ENCODE results near the gene RXFP1. TPM values are rescaled to one million over a fixed set of nuclear protein-coding genes. Genes with fewer than 3 reads are reported as not detected.
"Not testable (repeated sequence)": the region's sequence is repeated elsewhere in the genome, so short reads cannot be mapped to it uniquely, and the experiment has no call there.

RXFP1 gene
- total RNA-seq, 2 donors from 2014 or later, result 0.24 to 0.37 TPM

GRCh38 chr4:158656439-158656838 lies 134.8 kb downstream of the RXFP1 start:
- H3K4me3 ChIP-seq, result no peak overlapping the region
- no peaks in the 10 kb centered on the region for H3K36me3 ChIP-seq
- H3K27ac ChIP-seq, result no peak overlapping the region
- DNase-seq, result no peak
- intact Hi-C loops (cut with DNase I), result no loop called here
- no peaks in the 10 kb centered on the region for H3K27me3 ChIP-seq
- no peak overlapping the region for H3K9ac ChIP-seq (ENCODE audit: low read depth in 2 of 2, low read length in 2 of 2)
- H3K4me1 ChIP-seq, result no peaks in the 10 kb centered on the region
- TF ChIP-seq, protein P1, sequence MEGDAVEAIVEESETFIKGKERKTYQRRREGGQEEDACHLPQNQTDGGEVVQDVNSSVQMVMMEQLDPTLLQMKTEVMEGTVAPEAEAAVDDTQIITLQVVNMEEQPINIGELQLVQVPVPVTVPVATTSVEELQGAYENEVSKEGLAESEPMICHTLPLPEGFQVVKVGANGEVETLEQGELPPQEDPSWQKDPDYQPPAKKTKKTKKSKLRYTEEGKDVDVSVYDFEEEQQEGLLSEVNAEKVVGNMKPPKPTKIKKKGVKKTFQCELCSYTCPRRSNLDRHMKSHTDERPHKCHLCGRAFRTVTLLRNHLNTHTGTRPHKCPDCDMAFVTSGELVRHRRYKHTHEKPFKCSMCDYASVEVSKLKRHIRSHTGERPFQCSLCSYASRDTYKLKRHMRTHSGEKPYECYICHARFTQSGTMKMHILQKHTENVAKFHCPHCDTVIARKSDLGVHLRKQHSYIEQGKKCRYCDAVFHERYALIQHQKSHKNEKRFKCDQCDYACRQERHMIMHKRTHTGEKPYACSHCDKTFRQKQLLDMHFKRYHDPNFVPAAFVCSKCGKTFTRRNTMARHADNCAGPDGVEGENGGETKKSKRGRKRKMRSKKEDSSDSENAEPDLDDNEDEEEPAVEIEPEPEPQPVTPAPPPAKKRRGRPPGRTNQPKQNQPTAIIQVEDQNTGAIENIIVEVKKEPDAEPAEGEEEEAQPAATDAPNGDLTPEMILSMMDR (IDR thresholded peaks at IDR 0.05), result no peak
- no peaks in the 10 kb centered on the region for H3K9me3 ChIP-seq

DNA sequence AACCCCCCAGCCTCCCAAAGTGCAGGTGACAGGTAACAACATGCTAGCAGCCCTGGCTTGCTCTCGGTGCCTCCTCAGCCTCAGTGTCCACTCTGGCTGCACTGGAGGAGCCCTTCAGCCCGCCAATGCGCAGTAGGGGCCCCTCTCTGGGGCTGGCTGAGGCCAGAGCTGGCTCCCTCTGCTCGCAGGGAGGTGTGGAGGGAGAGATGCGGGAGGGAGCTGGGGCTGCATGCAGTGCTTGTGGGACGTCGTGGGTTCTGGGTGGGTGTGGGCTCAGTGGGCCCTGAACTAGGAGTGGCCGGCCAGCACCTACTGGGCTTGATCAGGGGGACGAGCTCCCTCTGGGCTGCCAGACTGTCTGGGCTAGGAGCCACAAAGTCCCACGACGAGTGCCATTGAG lies 135.6 kb downstream of the RXFP1 start:
- Histone ChIP-seq H3K4me3 (no peak overlapping the region), H3K27me3 (no peaks in the 10 kb centered on the region), H3K9ac (ENCODE audit: low read depth in 2 of 2, low read length in 2 of 2) (no peak overlapping the region), H3K27ac (no peak overlapping the region), H3K4me1 (no peaks in the 10 kb centered on the region), H3K9me3 (no peaks in the 10 kb centered on the region), H3K36me3 (no peaks in the 10 kb centered on the region)
- intact Hi-C loops (cut with DNase I), result no loop called here
- TF ChIP-seq, protein P1 (IDR thresholded peaks at IDR 0.05), result no peak
- DNase-seq, result no peak

GRCh38 chr4:158663255-158663654 lies 141.6 kb downstream of the RXFP1 start:
- H3K9ac ChIP-seq (ENCODE audit: low read depth in 2 of 2, low read length in 2 of 2); H3K4me3 ChIP-seq; H3K27ac ChIP-seq; H3K27me3 ChIP-seq; intact Hi-C loops (cut with DNase I); H3K9me3 ChIP-seq; H3K4me1 ChIP-seq; DNase-seq; H3K36me3 ChIP-seq: not testable (repeated sequence)

GRCh38 chr4:158663707-158664625 lies 142.3 kb downstream of the RXFP1 start:
- H3K9me3 ChIP-seq; H3K27ac ChIP-seq; H3K9ac ChIP-seq (ENCODE audit: low read depth in 2 of 2, low read length in 2 of 2); H3K27me3 ChIP-seq; intact Hi-C loops (cut with DNase I); H3K4me3 ChIP-seq; H3K4me1 ChIP-seq; H3K36me3 ChIP-seq; DNase-seq: not testable (repeated sequence)

- intact Hi-C loops (cut with DNase I), result no loop called here
- DNase-seq, result no peak
Observed at GRCh38 chr4:158664806-158665205, 143.1 kb downstream of the RXFP1 start.

GRCh38 chr4:158666892-158667291 lies 145.2 kb downstream of the RXFP1 start:
- H3K4me1 ChIP-seq, result peaks cover 8% of the 10 kb centered on the region
- no peak overlapping the region for H3K27ac ChIP-seq
- no peak overlapping the region for H3K9ac ChIP-seq (ENCODE audit: low read depth in 2 of 2, low read length in 2 of 2)
- H3K36me3 ChIP-seq, result no peaks in the 10 kb centered on the region
- DNase-seq, result no peak
- H3K4me3 ChIP-seq, result no peak overlapping the region
- H3K9me3 ChIP-seq, result no peaks in the 10 kb centered on the region
- intact Hi-C loops (cut with DNase I), result no loop called here
- TF ChIP-seq, protein P1 (IDR thresholded peaks at IDR 0.05), result no peak
- no peaks in the 10 kb centered on the region for H3K27me3 ChIP-seq

More at GRCh38 chr4:158664806-158665205, 143.1 kb downstream of the RXFP1 start:
- no peak overlapping the region for H3K27ac ChIP-seq
- TF ChIP-seq, protein P1 (IDR thresholded peaks at IDR 0.05), result no peak
- H3K9ac ChIP-seq (ENCODE audit: low read depth in 2 of 2, low read length in 2 of 2), result no peak overlapping the region
- no peaks in the 10 kb centered on the region for H3K36me3 ChIP-seq
- no peaks in the 10 kb centered on the region for H3K9me3 ChIP-seq
- H3K4me1 ChIP-seq, result no peaks in the 10 kb centered on the region
- H3K4me3 ChIP-seq, result no peak overlapping the region
- no peaks in the 10 kb centered on the region for H3K27me3 ChIP-seq

Data from colonic mucosa (tissue), 4 donors.